NCI-H2196 treated with DMSO at 0.1 percent for 48 hours (cell line): ENCODE results near the gene TMEM184B.
"Not testable (repeated sequence)": the region's sequence is repeated elsewhere in the genome, so short reads cannot be mapped to it uniquely, and the experiment has no call there.

Experiments used
- DNase-seq: peaks from one replicate; lab custom pipeline; 2025; ENCODE audit not compliant: unreplicated experiment; lab: John Stamatoyannopoulos, UW

TMEM184B gene

GRCh38 chr22:38184788-38185187, 88.0 kb downstream of the TMEM184B start:
- no peak for DNase-seq

GRCh38 chr22:38181453-38182200, 91.2 kb downstream of the TMEM184B start, which contains the start of gene PLA2G6:
PLA2G6 (minus strand) TSS chr22:38181830; CDS start chr22:38169426, 12,404 bp downstream.
- DNase-seq, result peak; percentile 76

- DNase-seq, result no peak
Observed at GRCh38 chr22:38180841-38181452, 91.9 kb downstream of the TMEM184B start.

DNA sequence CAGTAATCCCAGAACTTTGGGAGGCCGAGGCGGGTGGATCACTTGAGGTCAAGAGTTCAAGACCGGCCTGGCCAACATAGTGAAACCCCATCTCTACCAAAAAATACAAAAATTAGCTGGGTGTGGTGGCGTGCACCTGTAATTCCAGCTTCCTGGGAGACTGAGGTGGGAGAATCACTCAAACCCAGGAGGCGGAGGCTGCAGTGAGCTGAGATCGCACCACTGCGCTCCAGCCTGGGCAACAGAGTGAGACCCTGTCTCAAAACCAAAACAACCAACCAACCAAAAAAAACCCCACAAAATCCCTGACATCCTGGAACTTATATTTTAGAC, 94.2 kb downstream of the TMEM184B start:
- DNase-seq, result not testable (repeated sequence)

DNA sequence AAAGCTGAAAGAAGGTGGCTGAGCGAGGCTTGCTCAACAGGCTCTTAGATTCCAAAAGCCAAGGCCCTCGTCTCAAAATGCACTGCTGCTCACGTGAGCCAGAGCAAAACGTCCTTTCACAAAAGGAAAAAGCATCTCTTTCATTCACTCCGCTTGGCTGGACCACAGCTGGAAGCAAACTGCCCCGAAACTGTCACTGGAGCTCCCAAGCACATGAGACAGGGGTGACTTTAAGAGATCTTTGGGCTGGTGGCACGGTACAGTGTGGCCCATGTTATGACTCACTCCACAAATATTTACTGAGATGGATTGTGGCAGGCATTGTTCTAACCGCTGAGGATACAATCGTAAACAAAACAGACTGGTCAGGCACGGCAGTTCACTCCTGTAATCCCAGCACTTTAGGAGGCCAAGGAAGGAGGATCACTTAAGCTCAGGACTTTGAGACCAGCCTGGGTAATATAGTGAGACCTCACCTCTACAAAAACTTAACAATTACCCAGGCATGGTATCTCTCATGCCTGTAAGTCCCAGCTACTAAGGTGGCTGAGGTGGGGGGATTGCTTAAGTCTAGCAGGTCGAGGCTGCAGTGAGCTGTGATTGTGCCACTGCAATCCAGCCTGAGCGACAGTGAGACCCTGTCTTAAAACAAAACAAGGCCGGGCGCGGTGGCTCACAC, 94.7 kb downstream of the TMEM184B start:
- DNase-seq, result peak; percentile 20

GRCh38 chr22:38177571-38177925, 95.3 kb downstream of the TMEM184B start:
- DNase-seq, result not testable (repeated sequence)

- no peak for DNase-seq
Observed at GRCh38 chr22:38177044-38177443, 95.8 kb downstream of the TMEM184B start.

GRCh38 chr22:38176170-38176741, 96.6 kb downstream of the TMEM184B start:
- no peak for DNase-seq

DNA sequence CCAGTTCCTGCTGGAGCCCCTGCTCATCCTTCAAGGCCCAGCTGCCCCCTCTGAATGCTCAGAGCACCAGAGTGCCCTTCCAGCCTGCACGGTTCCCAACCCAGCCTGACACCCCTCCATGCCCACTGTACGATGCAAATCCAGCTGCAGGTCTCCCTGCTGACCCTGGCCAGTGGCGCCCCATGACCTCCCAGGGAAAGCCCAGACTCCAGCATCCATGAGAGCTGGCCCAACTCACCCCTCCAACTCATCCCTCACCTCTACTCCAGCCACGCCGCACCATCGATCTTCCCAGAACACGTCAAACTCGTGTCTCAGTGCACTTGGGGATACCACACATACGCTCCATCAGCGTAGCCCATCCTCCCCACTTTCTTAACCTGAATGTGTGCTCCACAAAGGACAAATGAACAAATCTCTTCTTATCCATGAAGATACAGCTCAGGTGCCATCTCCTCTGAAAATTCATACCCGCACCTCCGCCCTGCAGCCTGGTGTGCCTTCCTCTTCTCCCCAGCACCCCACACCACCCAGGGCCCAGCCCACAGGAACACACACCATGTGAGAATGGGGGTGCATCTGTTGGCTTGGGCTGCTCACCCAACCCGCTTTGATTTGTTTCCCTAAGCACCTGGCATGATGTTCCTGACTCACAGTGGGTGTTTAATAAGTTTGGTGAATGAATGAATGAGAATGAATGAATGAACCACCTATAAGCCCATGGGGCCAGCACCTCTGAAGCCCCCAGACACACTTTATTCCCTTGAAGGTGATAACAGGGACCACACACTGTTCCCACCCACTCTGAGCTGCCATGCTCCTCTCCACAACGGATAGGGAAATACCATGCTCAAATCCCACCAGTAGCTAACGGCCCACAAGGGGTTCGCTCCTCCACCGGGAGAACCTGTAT, 97.3 kb downstream of the TMEM184B start:
- no peak for DNase-seq

- no peak for DNase-seq
Observed at GRCh38 chr22:38174626-38175025, 98.2 kb downstream of the TMEM184B start.

- no peak for DNase-seq
Observed at GRCh38 chr22:38173641-38173906, 99.2 kb downstream of the TMEM184B start.

- no peak for DNase-seq
Observed at GRCh38 chr22:38172832-38173640, 99.8 kb downstream of the TMEM184B start.

- DNase-seq, result no peak
Observed at GRCh38 chr22:38171927-38172831, 100.6 kb downstream of the TMEM184B start.

GRCh38 chr22:38170469-38170868, 102.3 kb downstream of the TMEM184B start:
- DNase-seq, result no peak
